GM12872 (cell line): Measurements from ENCODE around the gene NMB.

Source experiments
- CTCF ChIP-seq: IDR thresholded peaks from 3 replicates; pipeline ENCODE4 v1.5.1; 2011; ENCODE audit warnings: low read depth, mild to moderate bottlenecking, low read length, moderate library complexity; ENCODE audit not compliant: insufficient read depth

Gene NMB

GRCh38 chr15:84606653-84607120 is 51.3 kb downstream of the NMB start:
- TF ChIP-seq CTCF, result no peak

- no peak for TF ChIP-seq CTCF
These were observed 52.5 kb downstream of the NMB start for GRCh38 chr15:84605554-84605882.
